GM19099 (cell line): ENCODE measurements around the gene ENTPD1.
A peak's percentile ranks its signal among the peaks of the same experiment; 100 is the strongest.

ENCODE experiments used
- POLR2A ChIP-seq: IDR thresholded peaks from 3 replicates; pipeline ENCODE4 v1.6.1; 2011; ENCODE audit warnings: low read depth; ENCODE audit not compliant: insufficient read length; ENCODE audit errors: extremely low read depth

ENTPD1 gene

DNA sequence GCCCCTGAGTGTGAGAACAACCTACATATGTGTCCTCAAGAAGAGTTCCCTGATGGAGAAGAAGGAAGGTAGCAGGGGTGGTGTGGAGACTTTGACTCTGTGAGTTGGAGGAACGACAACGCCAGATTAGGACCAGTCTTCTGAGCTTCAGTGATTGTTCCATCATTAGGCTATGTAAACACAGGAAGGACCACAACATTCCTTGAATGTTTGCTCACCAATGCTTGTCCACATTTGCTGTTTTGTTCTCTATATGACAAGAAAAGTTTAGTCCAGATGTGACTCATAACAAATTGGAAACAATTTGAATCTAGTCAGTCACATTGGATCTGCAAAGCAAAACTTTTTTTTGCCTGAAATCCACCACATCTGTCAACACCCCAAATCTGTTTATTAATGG, 62.7 kb downstream of the ENTPD1 start:
- no peak for TF ChIP-seq POLR2A

DNA sequence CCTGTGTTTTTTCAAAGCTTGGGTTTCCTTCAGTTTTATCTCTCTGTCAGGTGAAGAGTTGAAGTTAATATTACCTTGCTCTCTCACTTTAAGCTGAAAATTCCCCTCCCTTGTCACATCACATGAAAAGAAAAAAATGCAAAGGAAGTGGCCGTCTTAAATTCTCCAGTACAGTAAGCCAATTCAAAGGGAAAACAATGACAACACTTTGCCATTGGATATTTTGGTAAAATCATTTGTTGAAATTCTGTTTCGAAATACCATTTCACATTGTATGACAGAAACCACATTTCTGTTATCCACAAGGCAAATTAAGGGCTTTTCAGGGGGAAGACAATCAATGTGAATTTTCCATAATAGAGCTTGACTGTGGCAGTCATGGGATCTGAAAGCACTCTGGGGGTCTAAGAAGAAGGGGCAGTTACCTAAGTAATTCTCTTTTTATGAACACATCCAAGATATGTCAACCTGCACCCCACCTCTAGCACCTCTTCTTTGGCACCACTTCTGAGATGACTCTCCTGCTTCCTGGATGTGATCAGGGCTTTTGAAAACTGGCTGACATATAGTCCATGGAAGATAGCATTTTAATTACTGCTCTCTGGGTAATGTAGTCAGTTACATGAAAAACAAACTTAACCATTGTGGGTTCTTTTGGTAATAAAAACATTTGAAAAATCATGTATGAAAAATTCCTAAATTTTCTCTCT, 63.8 kb downstream of the ENTPD1 start:
- TF ChIP-seq POLR2A: no peak

DNA sequence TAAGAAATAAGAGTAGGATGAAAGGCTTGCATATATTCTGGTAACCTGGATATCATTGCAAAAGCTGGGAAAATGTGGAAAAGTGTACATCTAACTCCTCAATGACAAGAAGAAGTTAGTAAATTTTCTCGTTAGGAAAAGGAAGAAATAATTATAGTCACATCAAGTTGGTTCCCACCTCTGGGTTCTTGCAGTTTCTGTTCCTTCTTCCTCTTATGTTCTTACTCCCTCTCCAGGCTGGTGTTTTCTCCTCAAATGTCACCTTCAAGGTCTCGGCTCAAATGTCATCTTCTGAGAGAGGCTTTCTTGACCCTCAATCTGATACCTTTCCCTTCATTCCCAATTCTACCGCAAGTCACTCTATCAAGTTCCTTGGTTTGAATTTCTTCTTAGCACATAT, 64.4 kb downstream of the ENTPD1 start:
- TF ChIP-seq POLR2A: no peak

DNA sequence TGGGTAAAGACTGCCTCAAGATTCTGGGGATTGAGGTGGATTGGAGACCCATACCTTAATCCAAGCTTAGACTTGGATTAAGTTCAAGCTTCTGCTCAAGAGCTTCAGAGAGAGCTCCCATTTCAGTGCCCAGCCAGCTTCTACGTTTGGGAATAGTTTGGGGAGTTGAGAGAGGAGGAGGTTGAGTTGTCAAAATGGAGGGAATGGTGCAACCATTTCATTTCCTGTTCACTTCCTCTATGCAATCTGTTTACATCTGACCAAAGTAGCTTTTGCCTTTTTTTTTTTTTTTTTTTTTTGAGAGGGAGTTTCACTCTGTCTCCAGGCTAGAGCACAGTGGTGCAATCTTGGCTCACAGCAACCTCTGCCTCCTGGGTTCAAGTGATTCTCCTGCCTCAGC, 65.8 kb downstream of the ENTPD1 start:
- no peak for TF ChIP-seq POLR2A

DNA sequence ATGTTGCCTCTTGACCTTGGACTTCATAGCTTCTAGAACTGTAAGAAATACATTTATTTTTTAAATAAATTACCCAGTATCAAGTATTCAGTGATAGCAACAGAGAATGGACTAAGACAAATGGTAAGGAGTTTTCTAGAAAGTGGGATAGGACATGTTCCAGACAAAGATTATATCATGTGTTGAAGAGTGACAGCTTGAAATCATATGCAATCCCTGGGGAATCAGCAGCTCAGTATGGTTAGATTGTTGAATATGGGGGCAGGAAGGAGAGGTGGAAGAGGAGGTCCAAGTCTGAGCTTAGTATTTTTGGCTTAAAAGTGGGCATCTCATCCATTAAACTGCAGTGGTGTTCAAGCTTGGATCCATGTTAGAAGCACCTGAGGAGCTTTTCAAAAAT, 74.1 kb downstream of the ENTPD1 start:
- no peak for TF ChIP-seq POLR2A

DNA sequence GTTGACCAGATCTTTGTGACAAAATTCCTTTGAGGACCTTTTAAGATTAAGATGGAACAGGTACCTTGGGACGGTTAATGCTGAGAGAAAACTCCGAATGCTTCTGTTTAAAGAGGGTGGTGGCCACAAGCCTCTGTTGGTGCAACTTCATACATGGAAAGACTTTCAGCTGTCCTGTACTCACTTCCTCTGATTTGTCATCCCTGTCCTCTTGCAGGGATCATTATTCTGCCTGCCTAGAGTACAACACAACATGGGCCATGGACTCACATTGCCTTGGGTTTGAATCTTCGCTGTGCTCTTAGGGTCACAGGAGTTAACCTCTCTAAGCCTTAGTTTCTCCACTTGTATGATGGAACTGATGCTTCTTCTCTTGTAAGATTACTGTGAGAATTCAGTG, 75.1 kb downstream of the ENTPD1 start:
- no peak for TF ChIP-seq POLR2A

DNA sequence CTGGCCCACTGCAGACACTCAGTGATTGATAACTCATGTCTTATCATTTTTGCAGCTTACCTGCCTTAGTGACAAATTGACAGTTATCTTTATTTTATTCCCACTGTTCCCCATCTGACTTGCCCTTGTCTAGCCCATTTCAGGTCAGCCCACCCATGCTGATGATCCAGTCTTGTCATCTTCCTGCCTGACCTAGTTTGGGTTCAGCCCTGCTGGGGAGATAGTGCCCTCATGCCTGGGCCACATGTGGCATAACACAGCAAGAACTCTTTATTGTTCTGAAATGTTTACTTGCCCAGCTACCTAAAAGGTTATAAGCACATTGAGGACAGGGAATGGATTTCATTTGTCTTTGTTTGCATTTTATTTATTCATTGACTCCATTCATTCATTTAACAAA, 75.6 kb downstream of the ENTPD1 start:
- TF ChIP-seq POLR2A: no peak

DNA sequence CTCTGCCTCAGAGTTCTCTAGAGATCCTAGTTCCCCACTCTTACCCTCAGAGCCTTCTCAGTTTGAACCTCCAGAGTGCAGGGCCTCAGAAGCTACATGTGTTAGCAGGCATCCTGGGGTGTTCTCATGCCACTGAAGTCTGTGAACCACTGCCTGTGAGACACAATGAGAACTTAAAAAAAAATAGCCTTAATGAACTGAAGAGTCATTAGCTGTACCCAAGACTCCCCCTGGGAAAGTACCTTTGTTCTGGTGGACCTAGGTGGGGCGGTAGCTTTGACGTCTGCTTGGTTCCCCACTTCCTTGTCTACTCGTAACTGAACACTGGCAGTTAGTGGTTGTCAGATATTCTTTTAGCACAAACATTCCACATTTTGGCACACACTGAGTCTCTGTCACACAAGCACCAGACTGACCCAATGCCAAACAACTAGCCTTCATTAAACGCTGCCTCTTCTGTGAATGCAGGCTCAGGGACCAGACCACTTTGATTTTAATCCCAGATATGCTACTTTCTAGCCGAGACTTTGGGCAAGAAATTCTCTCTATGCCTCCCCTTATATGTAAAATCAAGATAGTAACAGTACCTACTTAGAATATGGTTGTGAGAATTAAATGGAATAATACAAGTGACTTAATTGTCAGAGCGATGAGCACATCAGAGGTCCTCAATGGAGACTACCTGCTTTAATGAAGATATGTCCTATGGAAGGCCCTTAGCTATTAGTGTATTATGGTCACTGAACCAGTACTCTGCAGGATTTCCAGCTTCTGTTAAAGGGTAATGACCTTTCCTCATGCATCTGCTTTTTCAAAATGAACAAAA, 76.5 kb downstream of the ENTPD1 start:
- peak; percentile 69 for TF ChIP-seq POLR2A

DNA sequence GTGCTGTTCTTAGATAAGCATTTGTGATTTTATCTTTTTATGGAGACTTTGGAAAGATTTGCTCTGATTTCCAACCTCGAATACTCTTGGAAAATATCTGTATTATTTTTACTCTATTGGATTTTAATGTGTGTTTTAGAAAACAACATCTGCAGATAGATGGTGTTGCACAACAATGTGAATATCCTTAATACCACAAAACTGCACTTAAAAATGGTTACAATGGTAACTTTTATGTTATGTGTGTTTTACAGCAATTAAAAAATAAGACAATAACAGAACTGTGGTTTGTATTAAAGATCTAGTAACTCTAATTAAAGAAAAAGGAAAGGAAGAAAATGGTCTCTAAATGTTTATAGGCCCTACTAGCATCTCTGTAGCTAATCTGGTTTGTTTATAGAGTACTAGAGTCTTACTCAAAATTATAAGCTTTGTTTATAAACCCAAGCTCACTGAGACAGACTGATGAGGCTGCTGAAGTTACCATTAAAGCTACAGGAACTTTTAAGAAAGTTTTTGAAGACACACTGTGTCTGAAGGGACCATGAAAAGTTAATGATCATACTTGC, 77.2 kb downstream of the ENTPD1 start:
- no peak for TF ChIP-seq POLR2A

DNA sequence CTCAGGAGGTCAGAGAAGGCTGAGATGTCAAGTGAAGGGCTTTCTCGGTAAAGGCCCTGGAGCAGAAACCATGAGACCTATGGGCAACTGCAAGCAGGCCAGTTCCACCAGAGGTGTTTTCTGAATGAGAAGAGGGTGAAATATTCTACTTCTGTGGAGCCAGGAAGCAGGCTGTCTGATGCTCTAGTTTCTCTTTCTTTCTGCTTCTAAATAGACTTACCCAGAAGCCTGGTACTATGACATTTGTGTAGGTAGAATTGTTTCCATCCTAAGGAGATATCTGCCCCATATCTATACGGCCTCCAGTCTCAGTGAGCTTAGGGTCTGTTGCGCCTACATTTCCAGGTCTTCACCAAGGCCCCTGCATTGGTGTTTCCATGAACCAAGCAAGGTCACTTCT, 78.4 kb downstream of the ENTPD1 start:
- TF ChIP-seq POLR2A: no peak

DNA sequence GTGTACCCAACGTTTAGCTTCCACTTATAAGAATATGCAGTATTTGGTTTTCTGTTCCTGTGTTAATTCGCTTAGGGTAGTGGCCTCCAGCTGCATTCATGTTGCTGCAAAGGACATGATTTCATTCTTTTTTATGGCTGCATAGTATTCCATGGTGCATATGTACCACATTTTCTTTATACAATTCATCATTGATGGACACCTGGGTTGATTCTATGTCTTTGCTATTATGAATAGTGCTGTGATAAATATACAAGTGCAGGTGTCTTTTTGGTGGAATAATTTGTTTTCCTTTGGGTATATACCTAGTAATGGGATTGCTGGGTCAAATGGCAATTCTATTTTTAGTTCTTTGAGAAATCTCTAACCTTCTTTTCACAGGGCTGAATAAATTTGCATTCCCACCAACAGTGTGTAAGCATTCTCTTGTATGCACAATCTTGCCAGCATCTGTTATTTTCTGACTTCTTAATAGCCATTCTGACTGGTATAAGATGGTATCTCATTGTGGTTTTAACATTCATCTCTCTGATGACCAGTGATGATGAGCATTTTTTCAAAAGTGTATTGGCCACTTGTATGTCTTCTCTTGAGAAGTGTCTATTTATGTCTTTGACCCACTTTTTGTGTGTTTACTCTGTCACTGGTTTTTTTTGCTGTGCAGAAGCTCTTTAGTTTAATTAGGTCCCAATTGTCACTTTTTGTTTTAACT, 79.3 kb downstream of the ENTPD1 start:
- TF ChIP-seq POLR2A: no peak

DNA sequence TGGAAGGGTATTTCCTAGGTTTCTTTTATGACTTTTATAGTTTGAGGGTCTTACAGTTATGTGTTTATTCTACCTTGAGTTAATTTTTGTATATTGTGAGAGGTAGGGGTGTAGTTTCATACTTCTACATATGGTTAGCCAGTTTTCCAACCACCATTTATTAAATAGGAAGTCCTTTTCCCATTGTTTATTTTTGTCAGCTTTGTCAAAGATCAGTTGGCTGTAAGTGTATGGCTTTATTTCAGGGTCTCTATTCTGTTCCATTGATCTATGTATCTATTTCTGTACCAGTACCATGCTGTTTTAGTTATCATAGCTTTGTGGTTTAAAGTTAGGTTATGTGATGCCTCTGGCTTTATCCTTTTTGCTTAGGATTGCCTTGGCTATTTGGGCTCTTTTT, 79.9 kb downstream of the ENTPD1 start:
- TF ChIP-seq POLR2A: no peak

DNA sequence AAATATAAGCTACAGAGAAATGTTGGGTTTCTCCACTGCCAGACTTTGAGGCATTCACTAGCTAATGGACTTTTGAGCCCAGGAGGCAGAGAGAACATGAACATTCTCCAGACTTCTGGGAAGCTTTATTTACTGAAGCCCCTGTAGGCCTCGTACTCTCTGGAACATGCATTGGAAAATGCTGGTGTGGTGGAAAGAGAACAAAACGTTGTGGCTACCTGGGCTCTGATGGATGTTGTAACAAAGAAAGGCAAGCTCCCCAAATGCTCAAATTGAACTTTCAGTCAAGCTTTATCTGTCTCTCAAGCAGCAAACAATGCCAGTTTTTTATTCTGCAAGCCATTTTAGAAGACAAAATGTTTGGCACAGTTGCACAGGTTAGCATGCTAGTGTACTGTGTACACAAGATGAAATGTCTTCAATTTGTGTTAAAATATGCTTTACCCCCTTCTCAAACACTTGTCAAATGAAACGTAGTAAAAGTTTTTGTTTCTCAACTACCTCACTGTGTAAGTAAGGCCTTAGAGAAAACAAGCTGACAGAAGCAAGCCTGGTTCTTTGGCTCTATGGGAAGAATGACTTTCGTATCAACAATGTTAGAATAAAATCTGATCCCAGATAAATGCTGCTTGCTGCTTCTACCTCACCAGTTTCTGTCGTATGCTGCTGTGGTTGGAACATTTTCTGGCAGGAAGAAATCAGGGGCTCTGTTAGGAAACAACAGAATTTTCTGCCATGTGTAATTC, 80.8 kb downstream of the ENTPD1 start:
- peak; percentile 20 for TF ChIP-seq POLR2A

DNA sequence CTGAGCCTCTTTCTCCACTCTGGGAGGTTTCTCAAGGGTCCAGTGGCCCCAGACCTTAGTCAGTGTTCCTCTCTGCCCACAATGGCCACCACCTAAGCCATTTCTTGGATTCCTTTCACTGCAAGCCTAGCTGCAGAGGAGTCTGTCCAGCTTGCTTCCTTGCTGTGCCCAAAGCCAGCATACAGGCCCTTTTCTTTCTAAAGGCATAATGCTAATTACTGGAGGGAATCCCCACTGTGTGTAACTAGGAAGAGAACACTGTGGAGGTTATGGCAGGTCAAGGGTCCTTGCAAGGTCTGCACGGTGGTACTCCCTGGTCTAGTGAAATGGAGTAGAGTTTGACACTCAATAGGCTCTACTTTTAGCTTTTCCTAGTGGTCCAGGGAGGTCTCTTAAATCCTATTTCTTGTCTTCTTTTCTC, 81.4 kb downstream of the ENTPD1 start:
- TF ChIP-seq POLR2A: no peak

DNA sequence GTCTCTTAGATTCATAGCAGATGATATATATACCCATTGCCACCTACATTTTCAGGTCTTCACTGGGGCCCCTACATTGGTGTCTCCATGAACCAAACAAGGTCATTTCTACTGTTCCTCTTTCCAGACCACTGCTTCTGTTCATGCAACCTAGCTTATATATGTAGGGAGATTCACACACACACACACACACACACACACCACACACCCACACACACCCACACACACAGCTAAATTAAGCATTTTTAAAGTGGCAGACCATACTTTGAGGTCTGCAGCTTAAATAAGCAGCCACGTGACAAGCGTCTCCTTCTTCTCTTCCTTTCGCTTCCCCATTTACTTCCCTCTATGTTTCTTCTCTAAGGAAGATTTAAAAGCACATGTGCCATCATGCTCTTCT, 81.8 kb downstream of the ENTPD1 start:
- TF ChIP-seq POLR2A: no peak
